Activated T-cell treated with anti-CD3 and anti-CD28 coated beads, Interleukin-2, amount 50 U/mL, for 4 hours (primary cell): ENCODE measurements around the gene AGPAT2. TPM values are rescaled to one million over a fixed set of nuclear protein-coding genes. Genes with fewer than 3 reads are reported as not detected.

Source experiments
- ATAC-seq, 2 donors: fragments of 200-7000 bp; cut with Tn5 transposase; one replicate each; pipeline ENCODE4 v1.10.0; 2021
- DNase-seq: peaks from one replicate; pipeline ENCODE4 v3.0.0-alpha.2; 2020
- H3K27me3 Mint-ChIP-seq: one replicate; pipeline ENCODE4 v1.8.0; 2021; ENCODE audit warnings: low read depth, mixed read lengths
- H3K36me3 Mint-ChIP-seq: one replicate; pipeline ENCODE4 v1.8.0; 2022; ENCODE audit warnings: mixed read lengths; ENCODE audit not compliant: insufficient read depth
- H3K4me1 Mint-ChIP-seq: one replicate; pipeline ENCODE4 v1.8.0; 2021; ENCODE audit warnings: low read depth, mixed read lengths
- H3K4me3 Mint-ChIP-seq: one replicate; pipeline ENCODE4 v1.8.0; 2021; ENCODE audit warnings: mild to moderate bottlenecking, moderate library complexity, mixed read lengths
- H3K9me3 Mint-ChIP-seq: one replicate; pipeline ENCODE4 v1.8.0; 2021; ENCODE audit warnings: mixed read lengths
- total RNA-seq, 3 donors: library from RNA; stranded (reverse); gene quantifications; one replicate each; pipeline ENCODE4 v1.2.1, GENCODE V29; 2021

Gene AGPAT2
- total RNA-seq: 10 to 100 TPM; 11.4 to 14.3 (median 11.7) TPM

GRCh38 chr9:136686794-136687711 is at the start of gene AGPAT2:
Gene AGPAT2, minus strand, starts transcription at chr9:136687457. Its CDS starts 100 bp downstream, at chr9:136687357.
- Mint-ChIP-seq H3K27me3 (no peaks in the 10 kb centered on the region), H3K36me3 (no peaks in the 10 kb centered on the region), H3K9me3 (no peaks in the 10 kb centered on the region), H3K4me3 (peak within 1 kb of the TSS; percentile 77), H3K4me1 (peaks cover 7% of the 10 kb centered on the region)
- ATAC-seq (peak; percentile 88 to 91), DNase-seq (peak; percentile 59)

GRCh38 chr9:136735812-136736480 is 48.7 kb upstream of the AGPAT2 start:
- Mint-ChIP-seq H3K36me3 (no peaks in the 10 kb centered on the region), H3K4me3 (no peak overlapping the region), H3K4me1 (peaks cover 7% of the 10 kb centered on the region), H3K27me3 (peaks cover 1% of the 10 kb centered on the region), H3K9me3 (no peaks in the 10 kb centered on the region)
- DNase-seq: no peak
- ATAC-seq: no peak

- DNase-seq: no peak
- Mint-ChIP-seq H3K4me1 (peaks cover 7% of the 10 kb centered on the region), H3K36me3 (no peaks in the 10 kb centered on the region)
Measured at GRCh38 chr9:136734837-136735496, 47.7 kb upstream of the AGPAT2 start.

GRCh38 chr9:136733611-136734010 is 46.4 kb upstream of the AGPAT2 start:
- Mint-ChIP-seq H3K9me3 (no peaks in the 10 kb centered on the region), H3K36me3 (no peaks in the 10 kb centered on the region), H3K4me1 (peaks cover 12% of the 10 kb centered on the region), H3K4me3 (no peak overlapping the region), H3K27me3 (no peaks in the 10 kb centered on the region)
- ATAC-seq (no peak), DNase-seq (no peak)

More at GRCh38 chr9:136734837-136735496, 47.7 kb upstream of the AGPAT2 start:
- no peaks in the 10 kb centered on the region for H3K9me3 Mint-ChIP-seq
- peak; percentile 59 to 60 for ATAC-seq
- peaks cover 1% of the 10 kb centered on the region for H3K27me3 Mint-ChIP-seq
- H3K4me3 Mint-ChIP-seq: no peak overlapping the region

- no peak for ATAC-seq
- DNase-seq: no peak
- Mint-ChIP-seq H3K9me3 (no peaks in the 10 kb centered on the region), H3K4me1 (peaks cover 12% of the 10 kb centered on the region), H3K4me3 (no peak overlapping the region), H3K27me3 (no peaks in the 10 kb centered on the region), H3K36me3 (no peaks in the 10 kb centered on the region)
Measured at GRCh38 chr9:136732444-136733178, 45.4 kb upstream of the AGPAT2 start.

GRCh38 chr9:136729926-136730325 is 42.7 kb upstream of the AGPAT2 start:
- H3K36me3 Mint-ChIP-seq: peaks cover 16% of the 10 kb centered on the region
- peaks cover 29% of the 10 kb centered on the region for H3K4me1 Mint-ChIP-seq
- no peak for ATAC-seq
- no peaks in the 10 kb centered on the region for H3K9me3 Mint-ChIP-seq
- H3K4me3 Mint-ChIP-seq: peak overlapping the region; percentile 70
- H3K27me3 Mint-ChIP-seq: no peaks in the 10 kb centered on the region
- DNase-seq: no peak

GRCh38 chr9:136729144-136729543 is 41.9 kb upstream of the AGPAT2 start:
- Mint-ChIP-seq H3K9me3 (no peaks in the 10 kb centered on the region), H3K27me3 (no peaks in the 10 kb centered on the region), H3K4me1 (peaks cover 31% of the 10 kb centered on the region), H3K36me3 (peaks cover 24% of the 10 kb centered on the region), H3K4me3 (peak overlapping the region; percentile 70)
- no peak for ATAC-seq
- DNase-seq: no peak

GRCh38 chr9:136728548-136729123 is 41.4 kb upstream of the AGPAT2 start:
- H3K36me3 Mint-ChIP-seq: peaks cover 29% of the 10 kb centered on the region
- no peaks in the 10 kb centered on the region for H3K27me3 Mint-ChIP-seq
- H3K9me3 Mint-ChIP-seq: no peaks in the 10 kb centered on the region
- ATAC-seq: peak; percentile 18 to 33
- peaks cover 34% of the 10 kb centered on the region for H3K4me1 Mint-ChIP-seq
- no peak for DNase-seq
- peak overlapping the region; percentile 70 for H3K4me3 Mint-ChIP-seq

GRCh38 chr9:136728080-136728547 is 40.9 kb upstream of the AGPAT2 start:
- peak; percentile 95 for DNase-seq
- peak overlapping the region; percentile 98 for H3K4me3 Mint-ChIP-seq
- no peaks in the 10 kb centered on the region for H3K9me3 Mint-ChIP-seq
- peaks cover 34% of the 10 kb centered on the region for H3K4me1 Mint-ChIP-seq
- peaks cover 31% of the 10 kb centered on the region for H3K36me3 Mint-ChIP-seq
- no peaks in the 10 kb centered on the region for H3K27me3 Mint-ChIP-seq
- peak; percentile 68 to 74 for ATAC-seq

- Mint-ChIP-seq H3K27me3 (no peaks in the 10 kb centered on the region), H3K4me1 (peaks cover 27% of the 10 kb centered on the region), H3K4me3 (peak overlapping the region; percentile 98)
Measured at GRCh38 chr9:136726631-136727191, 39.5 kb upstream of the AGPAT2 start.

GRCh38 chr9:136726118-136726517 is 38.9 kb upstream of the AGPAT2 start:
- Mint-ChIP-seq H3K9me3 (no peaks in the 10 kb centered on the region), H3K4me3 (peak overlapping the region; percentile 98), H3K27me3 (no peaks in the 10 kb centered on the region), H3K36me3 (peaks cover 31% of the 10 kb centered on the region), H3K4me1 (peaks cover 27% of the 10 kb centered on the region)
- ATAC-seq (no peak), DNase-seq (no peak)

More at GRCh38 chr9:136726631-136727191, 39.5 kb upstream of the AGPAT2 start:
- DNase-seq (peak; percentile 35), ATAC-seq (no peak)
- peaks cover 31% of the 10 kb centered on the region for H3K36me3 Mint-ChIP-seq
- no peaks in the 10 kb centered on the region for H3K9me3 Mint-ChIP-seq

- Mint-ChIP-seq H3K9me3 (no peaks in the 10 kb centered on the region), H3K4me3 (peak overlapping the region; percentile 98), H3K36me3 (peaks cover 31% of the 10 kb centered on the region), H3K4me1 (peaks cover 27% of the 10 kb centered on the region), H3K27me3 (no peaks in the 10 kb centered on the region)
- no peak for ATAC-seq
- DNase-seq: no peak
Measured at GRCh38 chr9:136725612-136726011, 38.4 kb upstream of the AGPAT2 start.

GRCh38 chr9:136724772-136725171 is 37.5 kb upstream of the AGPAT2 start:
- DNase-seq (no peak), ATAC-seq (no peak)
- Mint-ChIP-seq H3K4me3 (peak overlapping the region; percentile 25), H3K27me3 (no peaks in the 10 kb centered on the region), H3K4me1 (peaks cover 26% of the 10 kb centered on the region), H3K36me3 (peaks cover 31% of the 10 kb centered on the region), H3K9me3 (no peaks in the 10 kb centered on the region)
